Measurements from ENCODE around the gene WFS1. TPM values are rescaled to one million over a fixed set of nuclear protein-coding genes. Genes with fewer than 3 reads are reported as not detected.
A peak's percentile ranks its signal among the peaks of the same experiment; 100 is the strongest.

Gene WFS1
- total and polyA plus RNA-seq, 9 of the 15 experiments (the other 6 are each of a cell fraction or from before 2014, with no cell fraction given), result 0.01 to 0.29 (median 0.03) TPM; not detected in 5

DNA sequence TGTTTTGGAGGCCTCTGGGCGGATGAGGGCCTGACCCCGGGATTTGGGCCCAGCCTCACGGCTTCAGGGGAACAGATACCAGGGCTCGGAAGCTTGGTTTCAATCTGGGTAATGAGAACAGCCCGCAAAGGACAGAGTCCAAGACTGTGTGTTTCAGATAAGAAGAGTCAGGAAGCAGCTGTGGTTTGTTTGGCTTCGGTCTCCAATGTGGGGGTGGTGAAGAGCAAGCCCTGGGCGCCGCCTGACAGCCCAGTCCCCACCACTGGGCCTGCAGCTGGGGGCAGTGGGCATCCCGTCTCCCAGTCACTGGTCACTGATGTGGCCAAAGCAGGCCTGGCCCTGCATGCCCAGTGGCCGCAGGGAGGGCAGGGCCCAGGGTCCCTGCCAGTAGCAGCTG, 9.1 kb downstream of the WFS1 start (continued):
- peak; percentile 64; the same call in 1 of the 2 replicates for TF ChIP-seq ETV1 (tag; conservative IDR thresholded peaks at IDR 0.05; ENCODE audit: low read depth)
- TF ChIP-seq, protein P1, sequence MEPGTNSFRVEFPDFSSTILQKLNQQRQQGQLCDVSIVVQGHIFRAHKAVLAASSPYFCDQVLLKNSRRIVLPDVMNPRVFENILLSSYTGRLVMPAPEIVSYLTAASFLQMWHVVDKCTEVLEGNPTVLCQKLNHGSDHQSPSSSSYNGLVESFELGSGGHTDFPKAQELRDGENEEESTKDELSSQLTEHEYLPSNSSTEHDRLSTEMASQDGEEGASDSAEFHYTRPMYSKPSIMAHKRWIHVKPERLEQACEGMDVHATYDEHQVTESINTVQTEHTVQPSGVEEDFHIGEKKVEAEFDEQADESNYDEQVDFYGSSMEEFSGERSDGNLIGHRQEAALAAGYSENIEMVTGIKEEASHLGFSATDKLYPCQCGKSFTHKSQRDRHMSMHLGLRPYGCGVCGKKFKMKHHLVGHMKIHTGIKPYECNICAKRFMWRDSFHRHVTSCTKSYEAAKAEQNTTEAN (CRISPR knock-in tag; IDR thresholded peaks at IDR 0.05), result no peak
- TF ChIP-seq, protein P2, sequence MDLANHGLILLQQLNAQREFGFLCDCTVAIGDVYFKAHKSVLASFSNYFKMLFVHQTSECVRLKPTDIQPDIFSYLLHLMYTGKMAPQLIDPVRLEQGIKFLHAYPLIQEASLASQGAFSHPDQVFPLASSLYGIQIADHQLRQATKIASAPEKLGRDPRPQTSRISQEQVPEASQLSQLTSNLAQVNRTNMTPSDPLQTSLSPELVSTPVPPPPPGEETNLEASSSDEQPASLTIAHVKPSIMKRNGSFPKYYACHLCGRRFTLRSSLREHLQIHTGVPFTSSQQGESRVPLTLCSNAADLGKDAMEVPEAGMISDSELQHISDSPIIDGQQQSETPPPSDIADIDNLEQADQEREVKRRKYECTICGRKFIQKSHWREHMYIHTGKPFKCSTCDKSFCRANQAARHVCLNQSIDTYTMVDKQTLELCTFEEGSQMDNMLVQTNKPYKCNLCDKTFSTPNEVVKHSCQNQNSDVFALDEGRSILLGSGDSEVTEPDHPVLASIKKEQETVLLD (IDR thresholded peaks at IDR 0.05), result no peak
- TF ChIP-seq ZNF785 (CRISPR knock-in tag; IDR thresholded peaks at IDR 0.05), result no peak
- TF ChIP-seq, protein P3, sequence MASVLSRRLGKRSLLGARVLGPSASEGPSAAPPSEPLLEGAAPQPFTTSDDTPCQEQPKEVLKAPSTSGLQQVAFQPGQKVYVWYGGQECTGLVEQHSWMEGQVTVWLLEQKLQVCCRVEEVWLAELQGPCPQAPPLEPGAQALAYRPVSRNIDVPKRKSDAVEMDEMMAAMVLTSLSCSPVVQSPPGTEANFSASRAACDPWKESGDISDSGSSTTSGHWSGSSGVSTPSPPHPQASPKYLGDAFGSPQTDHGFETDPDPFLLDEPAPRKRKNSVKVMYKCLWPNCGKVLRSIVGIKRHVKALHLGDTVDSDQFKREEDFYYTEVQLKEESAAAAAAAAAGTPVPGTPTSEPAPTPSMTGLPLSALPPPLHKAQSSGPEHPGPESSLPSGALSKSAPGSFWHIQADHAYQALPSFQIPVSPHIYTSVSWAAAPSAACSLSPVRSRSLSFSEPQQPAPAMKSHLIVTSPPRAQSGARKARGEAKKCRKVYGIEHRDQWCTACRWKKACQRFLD (CRISPR knock-in tag; IDR thresholded peaks at IDR 0.05), result peak; percentile 77; the same call in 1 of the 2 replicates
- peak; percentile 63 for TF ChIP-seq ARID1B (IDR thresholded peaks at IDR 0.05)

Data from K562 (cell line).